Dermis blood vessel endothelial cell (primary cell): ENCODE data around the gene CRELD2. TPM values are rescaled to one million over a fixed set of nuclear protein-coding genes. Genes with fewer than 3 reads are reported as not detected.
"Not testable (repeated sequence)": the region's sequence is repeated elsewhere in the genome, so short reads cannot be mapped to it uniquely, and the experiment has no call there.

Experiments
- DNase-seq: peaks from one replicate; pipeline ENCODE4 v3.0.0; 2010
- total RNA-seq: library from RNA; depleted of rRNA; stranded (reverse); fragments of >200 nt; gene quantifications from 2 replicates; pipeline ENCODE4 v1.2.3, GENCODE V29; 2014

CRELD2 gene
- total RNA-seq, 1 donor from 2014 or later = 77.4 TPM

- DNase-seq = peak; percentile 95
These were observed 12.4 kb downstream of the CRELD2 start for GRCh38 chr22:49930596-49931412.

GRCh38 chr22:49933236-49934159, 15.1 kb downstream of the CRELD2 start:
- DNase-seq = no peak

GRCh38 chr22:49934160-49934890, 15.9 kb downstream of the CRELD2 start:
- DNase-seq = peak; percentile 47

- peak; percentile 75 for DNase-seq
These were observed 16.6 kb downstream of the CRELD2 start for GRCh38 chr22:49934891-49935557.

GRCh38 chr22:49935561-49935960, 17.1 kb downstream of the CRELD2 start:
- DNase-seq = peak; percentile 56

GRCh38 chr22:49936018-49936972, 17.9 kb downstream of the CRELD2 start:
- peak; percentile 97 for DNase-seq

GRCh38 chr22:49936973-49937757, 18.7 kb downstream of the CRELD2 start:
- DNase-seq = peak; percentile 52

GRCh38 chr22:49937758-49938564, 19.5 kb downstream of the CRELD2 start:
- DNase-seq = peak; percentile 79

- no peak for DNase-seq
These were observed 20.2 kb downstream of the CRELD2 start for GRCh38 chr22:49938565-49939136.

- peak; percentile 27 for DNase-seq
These were observed 23.3 kb downstream of the CRELD2 start for GRCh38 chr22:49941507-49942316.

- DNase-seq = no peak
These were observed 24.4 kb downstream of the CRELD2 start for GRCh38 chr22:49942565-49943404.

- no peak for DNase-seq
These were observed 25.0 kb downstream of the CRELD2 start for GRCh38 chr22:49943405-49943765.

- DNase-seq = no peak
These were observed 25.5 kb downstream of the CRELD2 start for GRCh38 chr22:49943771-49944398.

GRCh38 chr22:49944399-49944891, 26.0 kb downstream of the CRELD2 start:
- no peak for DNase-seq

- DNase-seq = not testable (repeated sequence)
These were observed 26.8 kb downstream of the CRELD2 start for GRCh38 chr22:49945042-49945794.
